Measurements from ENCODE around the gene TWNK.

Gene TWNK

GRCh38 chr10:100979791-100980272, 7.5 kb upstream of the TWNK start:
- TF ChIP-seq CTCF (IDR thresholded peaks at IDR 0.05; ENCODE audit: insufficient read depth, low read depth, low read length, missing control alignments): no peak
- no peak for DNase-seq (ENCODE audit: low read depth)

DNA sequence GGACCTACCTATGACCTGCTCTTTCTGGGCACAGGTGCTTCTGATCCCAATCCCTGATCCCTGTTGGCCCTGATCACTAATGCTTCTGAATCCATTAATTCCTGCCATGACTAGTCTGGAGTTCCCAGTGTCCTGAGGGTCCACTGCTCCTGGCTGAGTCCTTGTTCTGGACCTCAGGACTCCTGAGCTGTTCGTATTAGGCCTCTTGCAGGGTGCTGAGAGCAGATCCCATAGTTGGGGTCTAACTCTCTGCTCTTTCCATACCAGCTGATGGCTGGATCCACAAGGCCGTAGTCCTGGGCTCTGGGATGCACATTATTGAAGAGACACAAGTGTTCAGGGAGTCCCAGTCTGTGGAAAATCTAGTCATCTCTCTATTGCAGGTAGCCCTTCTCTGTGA, 7.0 kb upstream of the TWNK start:
- no peak for TF ChIP-seq CTCF (IDR thresholded peaks at IDR 0.05; ENCODE audit: insufficient read depth, low read depth, low read length, missing control alignments)
- no peak for DNase-seq (ENCODE audit: low read depth)
- no peak overlapping the region for H3K4me3 ChIP-seq (ENCODE audit: low read length)

More at GRCh38 chr10:100979791-100980272, 7.5 kb upstream of the TWNK start:
- no peak overlapping the region for H3K4me3 ChIP-seq (ENCODE audit: low read length)

- no peak for TF ChIP-seq CTCF (IDR thresholded peaks at IDR 0.05; ENCODE audit: insufficient read depth, low read depth, low read length, missing control alignments)
- no peak overlapping the region for H3K4me3 ChIP-seq (ENCODE audit: low read length)
- no peak for DNase-seq (ENCODE audit: low read depth)
Observed at GRCh38 chr10:100980711-100981110, 6.6 kb upstream of the TWNK start.

DNA sequence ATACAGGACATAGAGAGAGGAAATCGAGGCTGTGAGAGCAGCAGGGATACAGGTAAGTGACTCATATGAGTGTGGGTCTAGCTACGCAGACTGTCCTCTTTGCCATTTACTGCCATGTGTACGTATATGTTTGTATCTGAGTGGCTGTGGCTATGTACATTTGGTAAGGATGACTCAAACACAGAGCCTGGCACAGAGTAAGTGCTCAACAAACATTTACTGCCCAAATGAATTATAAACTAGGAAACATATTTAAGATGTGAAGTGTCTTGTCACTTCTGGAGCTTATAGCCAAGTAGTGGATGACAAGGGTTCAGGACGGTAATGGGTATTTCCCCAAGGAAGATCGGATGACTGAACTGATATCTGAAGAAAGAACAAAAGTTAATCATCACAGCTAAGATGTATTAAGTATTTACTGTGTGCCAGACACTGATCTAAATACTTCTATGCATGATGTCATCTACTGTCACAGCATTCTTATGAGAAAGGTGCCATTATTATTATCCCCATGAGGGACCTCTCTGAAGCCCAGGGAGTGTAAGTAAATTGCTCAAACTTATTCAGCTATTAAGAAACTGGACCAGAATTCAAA, 6.1 kb upstream of the TWNK start:
- no peak for TF ChIP-seq CTCF (IDR thresholded peaks at IDR 0.05; ENCODE audit: insufficient read depth, low read depth, low read length, missing control alignments)
- DNase-seq (ENCODE audit: low read depth): no peak
- no peak overlapping the region for H3K4me3 ChIP-seq (ENCODE audit: low read length)

GRCh38 chr10:100982916-100983830, 4.2 kb upstream of the TWNK start:
- no peak for DNase-seq (ENCODE audit: low read depth)
- H3K4me3 ChIP-seq (ENCODE audit: low read length): no peak overlapping the region
- no peak for TF ChIP-seq CTCF (IDR thresholded peaks at IDR 0.05; ENCODE audit: insufficient read depth, low read depth, low read length, missing control alignments)

DNA sequence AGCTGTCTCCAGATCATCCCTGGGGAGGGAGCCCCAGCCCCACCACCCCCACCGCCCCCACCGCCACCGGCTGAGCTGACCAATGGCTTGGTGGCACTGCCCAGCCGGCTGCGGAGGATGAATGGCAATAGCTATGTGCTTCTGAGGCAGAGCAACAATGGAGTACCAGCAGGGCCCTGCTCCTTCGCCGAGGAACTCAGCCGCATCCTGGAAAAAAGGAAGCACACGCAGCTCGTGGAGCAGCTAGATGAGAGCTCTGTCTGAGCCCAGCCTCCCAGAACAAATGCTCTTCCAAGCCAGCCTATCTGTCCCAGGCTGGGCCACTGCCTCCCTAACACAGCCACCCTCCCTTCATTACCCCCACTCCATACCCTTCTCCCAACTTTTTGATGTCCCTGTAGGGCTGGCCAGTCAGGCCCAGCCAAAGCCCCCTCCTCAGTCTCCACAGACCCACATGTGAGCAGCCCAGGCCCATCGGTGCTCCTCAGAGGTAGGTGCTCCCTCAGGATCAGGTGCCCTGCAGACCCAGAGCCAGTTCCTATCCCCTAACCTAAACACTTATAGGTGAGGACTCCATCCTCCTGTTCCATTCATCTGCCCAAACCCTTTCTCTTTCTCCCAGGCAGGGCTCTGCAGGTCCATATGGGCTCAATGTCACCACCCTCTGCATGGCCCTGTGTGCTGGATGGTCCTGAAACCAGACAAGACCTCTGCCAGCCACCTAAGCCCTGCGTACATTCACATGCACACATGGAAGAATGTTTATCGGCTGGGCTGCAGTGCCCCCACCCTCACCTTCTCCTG, 3.3 kb upstream of the TWNK start:
- H3K4me3 ChIP-seq (ENCODE audit: low read length): no peak overlapping the region

More for the DNA sequence above, 3.3 kb upstream of the TWNK start:
- no peak for DNase-seq (ENCODE audit: low read depth)
- no peak for TF ChIP-seq CTCF (IDR thresholded peaks at IDR 0.05; ENCODE audit: insufficient read depth, low read depth, low read length, missing control alignments)

Measured in epithelial cell of esophagus (primary cell).